Measurements from ENCODE around the gene STRIP1.

- no peak for TF ChIP-seq CTCF (IDR thresholded peaks at IDR 0.05)
- no peak for TF ChIP-seq POLR2AphosphoS5 (IDR thresholded peaks at IDR 0.05; ENCODE audit: insufficient read depth in 1 of 2, low read depth in 1 of 2)
- no peak for TF ChIP-seq POLR2A (IDR thresholded peaks at IDR 0.05)
These were observed 21.3 kb downstream of the STRIP1 start for GRCh38 chr1:110055493-110056284.

Measured in vagina (tissue), 2 donors.